ENCODE results near the gene BACE1-AS.

BACE1-AS gene

DNA sequence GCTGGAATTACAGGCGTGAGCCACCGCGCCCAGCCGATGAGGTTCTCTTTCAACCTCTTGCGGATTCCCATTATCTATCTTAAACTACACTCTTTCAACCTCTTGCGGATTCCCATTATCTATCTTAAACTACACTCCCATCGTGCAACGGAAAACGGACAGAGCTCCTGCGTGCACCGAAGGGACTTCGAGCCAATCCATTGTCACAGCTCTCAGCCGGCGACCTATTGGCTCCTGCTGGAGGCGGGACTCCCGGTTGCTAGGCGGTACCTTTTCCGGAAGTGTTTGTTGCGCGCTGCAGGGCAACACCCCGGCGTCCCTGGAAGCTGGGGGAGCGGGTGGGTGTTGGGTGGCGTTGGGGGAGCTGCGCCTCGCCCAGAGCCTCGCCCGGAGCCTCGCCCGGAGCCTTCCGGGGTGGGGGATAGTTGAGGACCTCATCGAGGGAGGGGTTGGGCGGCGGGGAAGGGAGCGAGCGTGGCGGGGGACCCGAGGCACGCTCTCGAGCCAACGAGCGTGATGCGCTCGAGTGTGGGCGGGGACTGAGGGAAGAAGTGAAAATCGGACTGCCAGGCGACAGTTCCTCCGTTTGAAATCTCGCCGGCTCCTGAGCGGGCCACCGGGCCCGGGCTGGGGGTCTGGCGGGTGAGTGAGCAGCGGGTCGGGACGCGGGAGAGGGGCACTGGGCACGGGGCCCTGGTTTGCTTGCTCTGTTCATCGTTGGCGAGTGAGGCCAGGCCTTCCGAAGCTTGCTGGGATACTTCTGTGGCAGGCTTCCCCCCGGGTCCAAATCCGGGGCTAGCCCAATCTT is 36.6 kb downstream of the BACE1-AS start, which contains the start of gene CEP164:
TSS of gene CEP164 (plus strand) at position 288 of the 808 bp plus-strand sequence. CDS start 10,733 bp downstream, outside the sequence.
- peak; percentile 97 for DNase-seq

DNA sequence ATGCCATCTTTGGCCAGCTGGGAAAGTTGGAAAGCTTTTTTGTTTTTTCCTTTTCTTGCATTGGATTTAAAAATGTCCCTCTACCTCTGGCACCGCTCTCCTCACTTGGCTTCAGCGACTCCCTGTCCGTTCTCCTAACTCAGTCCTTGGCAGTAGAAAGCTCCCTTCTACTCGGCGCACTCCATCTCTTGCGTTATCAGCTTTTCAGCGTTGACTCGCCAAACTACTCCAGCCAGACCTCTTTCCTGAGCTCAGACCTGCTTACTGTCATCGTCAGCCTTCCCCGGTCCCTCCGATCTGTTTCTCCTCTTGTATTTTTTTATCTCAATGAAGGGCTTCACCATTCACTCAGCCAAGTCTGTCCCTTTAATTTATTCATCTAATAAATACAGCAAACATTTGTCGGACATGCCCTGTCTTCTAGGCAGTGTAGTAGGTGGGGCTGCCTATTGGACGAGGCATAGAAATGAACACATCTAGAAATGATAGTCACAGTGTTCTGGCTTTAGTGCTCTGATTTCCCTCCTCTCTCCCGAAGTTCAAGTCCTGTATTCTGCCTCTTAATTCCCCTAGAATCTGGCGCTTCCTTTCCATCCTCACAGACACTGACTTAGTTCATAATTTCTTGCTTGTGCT is 37.3 kb downstream of the BACE1-AS start:
- DNase-seq, result peak; percentile 13

DNA sequence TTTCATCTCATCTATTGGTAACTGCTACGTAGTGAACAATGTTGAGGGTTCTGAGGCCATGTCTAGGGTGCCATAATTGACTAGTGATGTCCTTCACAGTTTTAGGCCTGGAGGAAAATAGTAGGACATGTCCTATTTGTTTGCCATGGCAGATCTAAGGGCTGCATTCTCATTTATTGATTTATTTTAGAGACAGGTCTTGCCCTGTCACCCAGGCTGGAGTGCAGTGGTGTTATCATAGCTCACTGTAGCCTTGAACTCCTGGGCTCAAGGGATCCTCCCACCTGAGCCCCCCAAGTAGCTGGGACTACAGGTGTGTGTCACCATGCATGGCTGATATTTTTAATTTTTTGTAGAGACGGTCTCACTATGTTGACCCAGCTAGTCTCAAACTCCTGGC is 41.7 kb downstream of the BACE1-AS start:
- no peak for DNase-seq

DNA sequence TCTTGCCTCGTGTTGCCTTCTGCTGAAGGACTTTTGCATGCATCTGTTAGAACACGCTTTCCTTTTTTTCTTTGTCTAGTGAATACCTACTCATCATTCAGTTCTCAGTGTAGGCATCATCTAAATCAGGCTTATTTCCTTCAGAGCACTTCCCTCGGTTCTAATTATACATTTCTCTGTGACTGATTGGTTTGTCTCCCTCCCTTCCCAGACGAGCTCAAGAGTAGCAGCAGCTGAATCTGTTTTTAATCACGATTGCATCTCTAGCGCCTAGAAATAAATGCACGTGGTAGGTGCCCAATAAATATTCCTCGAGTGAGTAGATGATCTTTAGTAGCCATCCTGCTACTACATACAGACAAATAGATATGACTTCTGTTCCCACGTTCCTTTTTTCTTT is 42.8 kb downstream of the BACE1-AS start:
- no peak for DNase-seq

DNA sequence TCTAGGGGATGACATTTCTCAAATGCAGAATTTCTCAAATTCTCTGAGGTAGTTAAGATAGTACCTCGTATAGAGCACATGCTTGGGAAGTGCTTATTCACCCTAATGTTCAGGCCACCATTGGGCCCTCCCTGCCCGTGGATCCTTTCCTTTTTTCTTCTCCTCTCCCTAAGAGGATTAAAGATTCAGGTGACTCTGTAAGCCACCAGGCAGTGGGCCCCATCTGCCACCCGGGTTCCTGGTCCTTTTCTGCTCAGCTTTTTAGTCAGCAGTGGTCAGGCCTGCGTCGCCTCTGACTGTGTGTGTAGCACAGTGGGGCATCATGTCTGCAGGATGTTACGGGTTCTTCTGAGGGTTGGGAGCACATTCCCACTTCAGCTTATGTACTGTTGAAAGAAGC is 43.8 kb downstream of the BACE1-AS start:
- DNase-seq, result no peak

DNA sequence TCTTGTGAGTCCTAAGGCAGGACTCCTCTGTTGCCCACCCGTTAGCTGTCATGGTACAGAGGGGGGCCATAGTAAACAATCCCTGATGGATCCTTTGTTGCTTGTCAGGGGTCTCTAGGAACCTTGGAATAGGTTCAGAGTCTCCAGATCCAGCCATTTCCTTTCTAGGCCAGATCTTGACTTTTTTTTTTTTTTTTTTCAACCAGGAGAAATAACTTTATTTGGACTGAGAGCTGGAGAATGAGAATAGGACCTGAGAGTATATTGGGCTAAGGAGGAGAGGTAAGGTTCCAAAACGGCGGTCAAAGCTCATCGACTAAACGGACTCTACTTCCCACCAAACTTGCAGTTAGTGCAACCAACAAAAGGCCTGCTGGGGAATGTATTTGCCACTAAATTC is 44.3 kb downstream of the BACE1-AS start:
- no peak for DNase-seq

DNA sequence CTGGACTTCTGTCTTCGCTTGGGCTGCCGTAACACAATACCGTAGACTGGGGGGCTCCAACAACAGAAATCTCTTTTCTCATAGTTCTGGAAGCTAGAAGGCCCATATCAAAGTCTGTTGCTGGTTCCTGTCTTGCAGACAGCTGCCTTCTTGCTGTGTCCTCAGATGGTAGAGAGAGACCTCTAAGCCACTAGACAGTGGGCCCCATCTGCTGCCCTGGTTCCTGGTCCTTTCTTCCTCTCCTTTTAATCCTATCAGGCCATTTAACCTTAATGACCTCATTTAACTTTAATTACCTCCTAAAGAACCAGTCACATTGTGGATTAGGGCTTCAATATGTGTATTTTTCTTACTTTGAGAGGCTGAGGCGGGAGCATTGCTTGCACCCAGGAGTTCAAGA is 45.9 kb downstream of the BACE1-AS start:
- DNase-seq, result no peak

All from CD4-positive, alpha-beta T cell treated with Interleukin-17A for 1 hour (primary cell).